ENCODE data around the gene DHX30.
"Not testable (repeated sequence)": the region's sequence is repeated elsewhere in the genome, so short reads cannot be mapped to it uniquely, and the experiment has no call there.

The DHX30 gene

DNA sequence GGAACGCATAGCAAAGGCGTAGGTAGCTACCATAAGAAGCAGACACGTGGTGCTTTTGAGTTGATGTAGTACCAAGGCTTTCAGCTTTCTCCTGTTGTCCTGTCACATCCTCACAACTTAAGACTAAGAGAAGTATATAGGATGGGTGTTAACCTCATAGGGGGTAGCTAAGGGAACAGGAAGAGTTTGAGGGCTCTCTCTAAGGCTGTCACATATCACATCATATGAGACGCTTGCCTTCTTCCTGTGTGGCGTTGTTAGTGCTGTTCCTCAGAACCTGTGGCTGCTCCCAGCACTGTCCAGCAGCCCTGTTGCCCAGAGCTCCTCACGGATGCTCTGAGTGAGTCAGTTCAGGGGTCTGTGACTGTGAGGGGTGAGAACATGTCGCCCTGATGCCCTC lies 14.7 kb downstream of the DHX30 start:
- no peak for FAIRE-seq

DNA sequence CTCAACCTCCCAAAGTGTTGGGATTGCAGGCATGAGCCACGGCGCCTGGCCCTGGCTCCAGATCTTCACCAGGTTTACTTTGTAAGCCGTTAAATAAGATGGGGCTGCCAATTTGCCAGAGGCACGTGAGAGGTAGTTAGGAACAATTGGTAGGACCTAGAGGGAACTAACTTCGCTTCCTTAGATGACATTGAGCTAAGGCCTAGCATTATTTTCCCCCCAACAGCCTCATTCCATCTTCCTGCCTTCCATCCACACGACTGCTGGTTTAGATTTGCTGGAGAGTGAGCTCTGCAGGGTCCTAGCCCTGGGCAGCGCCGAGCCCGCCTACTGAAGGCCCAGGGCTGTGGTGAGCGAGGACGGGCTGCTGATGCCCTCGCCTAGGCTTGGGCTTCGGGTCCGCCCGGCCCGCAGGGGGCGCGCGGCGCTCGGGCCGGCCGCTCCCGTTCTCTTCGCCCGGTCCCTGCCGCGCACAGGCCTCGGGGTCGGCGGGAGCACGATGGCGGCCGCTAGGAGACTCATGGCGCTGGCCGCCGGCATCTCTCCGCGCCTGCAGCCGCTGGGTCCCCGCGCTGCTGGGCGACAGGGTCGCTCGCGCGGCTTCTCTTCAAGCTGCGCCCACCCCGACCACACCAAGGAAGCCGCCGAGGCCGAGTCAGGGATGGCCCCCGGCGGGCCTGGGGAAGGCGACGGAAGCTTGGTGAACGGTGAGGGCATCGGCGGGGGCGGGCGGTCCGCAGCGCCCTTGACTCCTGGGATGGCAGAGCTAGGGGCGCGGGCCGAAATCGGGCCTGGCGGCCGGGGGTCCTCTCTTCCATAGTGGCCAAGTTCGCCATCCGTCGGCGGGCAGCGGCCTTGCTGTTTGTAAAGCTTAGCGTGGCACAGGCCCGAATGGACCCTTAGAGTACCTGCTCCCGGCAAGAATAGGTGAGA lies 21.9 kb downstream of the DHX30 start:
- FAIRE-seq = no peak

DNA sequence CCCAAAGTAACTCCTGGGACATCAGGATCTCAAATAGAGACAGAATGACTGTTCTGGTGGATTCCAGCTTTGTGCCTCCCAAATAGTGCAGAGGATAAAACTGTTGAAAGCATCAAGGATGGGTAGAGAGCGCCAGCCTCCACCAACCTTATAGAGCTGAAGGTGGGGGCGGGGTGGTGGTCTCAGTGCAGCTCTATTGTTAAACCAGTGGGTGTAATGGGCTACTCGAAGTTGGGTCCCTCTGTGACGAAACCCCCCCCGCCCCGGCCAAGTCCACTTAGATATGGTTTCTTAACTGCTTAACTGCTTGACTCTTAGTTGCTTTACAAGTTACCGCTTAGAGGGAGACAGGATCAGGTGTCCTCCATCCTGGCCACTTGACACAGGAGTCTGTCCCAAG lies 22.7 kb downstream of the DHX30 start:
- no peak for FAIRE-seq

DNA sequence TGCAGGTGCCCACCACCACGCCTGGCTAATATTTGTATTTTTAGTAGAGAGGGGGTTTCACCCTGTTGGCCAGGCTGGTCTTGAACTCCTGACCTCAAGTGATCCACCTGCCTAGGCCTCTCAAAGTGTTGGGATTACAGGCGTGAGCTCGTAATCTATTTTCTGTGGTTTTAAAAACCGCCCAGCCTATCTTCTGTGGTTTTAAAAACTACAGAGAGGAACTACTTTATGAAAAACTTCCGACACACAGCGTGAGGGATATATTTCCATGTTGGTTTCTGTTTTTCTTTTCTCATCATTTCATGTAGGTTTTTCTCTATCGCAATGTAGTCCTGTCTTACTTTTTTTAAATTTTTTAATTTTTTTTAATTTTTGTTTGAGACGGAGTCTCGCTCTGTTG lies 26.5 kb downstream of the DHX30 start:
- FAIRE-seq = not testable (repeated sequence)

DNA sequence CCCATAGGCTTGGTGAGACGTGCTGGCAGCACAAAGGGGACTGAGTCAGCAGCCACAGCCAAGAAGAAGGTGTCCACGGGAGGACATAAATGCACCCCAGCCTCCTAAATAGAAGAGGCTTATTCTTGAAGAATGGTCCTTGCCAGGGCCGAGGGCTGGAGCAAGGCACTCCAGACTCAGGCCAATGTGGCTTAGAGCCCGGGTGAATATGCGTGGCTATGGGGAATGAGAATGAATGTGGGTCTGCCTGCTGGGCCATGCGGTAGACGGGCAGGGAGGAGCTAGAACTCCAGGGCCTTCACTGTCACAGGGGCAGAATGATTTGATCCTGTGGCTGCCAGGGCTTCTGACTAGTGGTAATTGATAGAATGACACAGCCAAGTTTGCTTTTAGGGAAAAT lies 34.0 kb downstream of the DHX30 start:
- no peak for FAIRE-seq

DNA sequence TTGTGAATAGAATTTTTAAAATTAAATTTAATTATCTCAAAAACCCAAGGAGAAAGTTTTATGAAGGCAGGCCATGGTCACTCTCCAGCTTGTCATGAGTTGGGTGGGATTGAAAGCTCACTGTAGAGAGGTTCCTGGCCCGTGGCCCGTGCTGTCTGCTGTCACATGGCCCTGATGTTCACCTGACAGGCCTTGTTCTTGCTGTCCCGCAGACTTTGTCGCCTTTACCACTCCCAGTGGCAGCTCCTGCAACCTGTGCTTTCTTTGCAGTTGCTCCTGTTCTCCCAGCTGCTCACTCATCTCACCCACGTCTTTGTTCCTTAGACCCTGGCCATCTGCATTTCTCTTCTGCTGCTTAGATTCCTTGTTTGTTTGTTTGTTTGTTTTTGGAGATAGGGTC lies 35.6 kb downstream of the DHX30 start:
- no peak for FAIRE-seq

DNA sequence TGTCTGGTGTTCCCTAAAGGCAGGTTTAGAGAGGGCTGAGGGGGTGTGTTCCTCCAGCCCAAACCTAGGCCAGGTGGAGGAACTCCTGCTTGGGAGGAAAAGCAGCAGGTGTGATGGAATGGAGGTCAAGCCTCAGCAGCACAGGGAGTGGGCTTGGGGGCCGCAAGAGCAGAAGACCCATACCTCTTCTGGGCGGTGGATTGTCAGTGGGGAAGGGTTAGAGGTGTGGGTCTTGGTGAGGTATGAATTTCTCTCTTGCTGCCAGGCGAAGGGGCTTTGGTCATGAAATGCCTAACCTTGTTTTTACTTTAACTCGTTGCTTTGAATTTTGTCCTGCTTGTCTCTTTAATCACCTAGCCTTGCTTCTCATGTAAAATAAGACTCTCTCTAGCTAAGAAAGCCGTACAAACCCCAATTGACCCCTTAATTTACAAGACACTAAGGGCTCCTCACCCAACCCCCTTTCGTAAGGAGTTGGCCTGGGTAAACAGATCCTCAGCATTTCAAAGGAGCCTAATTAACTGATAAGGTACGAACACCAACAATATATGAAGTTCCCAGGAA lies 38.9 kb downstream of the DHX30 start:
- FAIRE-seq = no peak

DNA sequence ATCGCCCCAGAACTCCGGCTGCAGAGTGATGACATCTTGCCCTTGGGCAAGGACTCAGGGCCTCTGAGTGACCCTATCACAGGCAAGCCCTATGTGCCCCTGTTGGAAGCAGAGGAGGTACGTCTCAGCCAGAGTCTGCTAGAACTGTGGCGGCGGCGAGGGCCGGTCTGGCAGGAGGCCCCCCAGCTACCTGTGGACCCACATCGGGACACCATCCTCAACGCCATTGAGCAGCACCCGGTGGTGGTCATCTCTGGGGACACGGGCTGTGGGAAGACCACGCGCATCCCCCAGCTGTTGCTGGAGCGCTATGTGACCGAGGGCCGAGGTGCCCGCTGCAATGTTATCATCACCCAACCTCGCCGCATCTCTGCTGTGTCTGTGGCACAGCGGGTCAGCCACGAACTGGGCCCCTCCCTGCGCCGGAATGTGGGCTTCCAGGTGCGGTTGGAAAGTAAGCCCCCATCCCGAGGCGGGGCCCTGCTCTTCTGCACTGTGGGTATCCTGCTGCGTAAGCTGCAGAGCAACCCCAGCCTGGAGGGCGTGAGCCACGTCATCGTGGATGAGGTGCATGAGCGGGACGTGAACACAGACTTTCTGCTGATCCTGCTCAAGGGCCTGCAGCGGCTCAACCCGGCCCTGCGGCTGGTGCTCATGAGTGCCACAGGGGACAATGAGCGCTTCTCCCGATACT lies 43.4 kb downstream of the DHX30 start:
- FAIRE-seq = no peak

DNA sequence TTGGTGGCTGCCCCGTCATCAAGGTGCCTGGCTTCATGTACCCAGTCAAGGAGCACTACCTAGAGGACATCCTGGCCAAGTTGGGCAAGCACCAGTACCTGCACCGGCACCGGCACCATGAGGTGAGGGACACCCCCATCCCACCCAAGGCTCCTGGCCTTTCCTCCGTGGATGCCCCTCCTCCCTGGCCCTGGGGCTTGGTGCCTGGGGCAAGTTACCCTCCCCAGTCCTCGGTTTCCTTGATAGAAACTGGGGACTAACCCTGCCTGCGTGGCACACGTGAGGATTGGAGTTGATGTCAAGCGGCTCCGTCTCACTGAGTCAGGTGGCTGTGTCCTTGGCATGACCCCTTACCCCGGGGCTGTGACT lies 43.9 kb downstream of the DHX30 start:
- no peak for FAIRE-seq

DNA sequence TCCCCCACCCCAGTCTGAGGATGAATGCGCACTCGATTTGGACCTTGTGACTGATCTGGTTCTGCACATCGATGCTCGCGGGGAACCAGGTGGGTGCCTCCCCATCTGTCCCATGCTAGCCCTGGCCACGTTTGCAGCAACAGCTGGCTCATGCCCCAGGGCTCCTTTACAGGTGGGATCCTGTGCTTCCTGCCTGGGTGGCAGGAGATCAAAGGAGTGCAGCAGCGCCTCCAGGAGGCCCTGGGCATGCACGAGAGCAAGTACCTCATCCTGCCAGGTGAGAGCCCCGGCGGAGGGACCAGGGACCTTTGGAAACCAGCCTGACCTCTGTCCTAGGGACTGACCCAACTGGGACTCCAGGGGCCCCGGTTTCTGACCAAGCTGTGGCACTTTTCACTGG lies 44.3 kb downstream of the DHX30 start:
- FAIRE-seq = no peak

DNA sequence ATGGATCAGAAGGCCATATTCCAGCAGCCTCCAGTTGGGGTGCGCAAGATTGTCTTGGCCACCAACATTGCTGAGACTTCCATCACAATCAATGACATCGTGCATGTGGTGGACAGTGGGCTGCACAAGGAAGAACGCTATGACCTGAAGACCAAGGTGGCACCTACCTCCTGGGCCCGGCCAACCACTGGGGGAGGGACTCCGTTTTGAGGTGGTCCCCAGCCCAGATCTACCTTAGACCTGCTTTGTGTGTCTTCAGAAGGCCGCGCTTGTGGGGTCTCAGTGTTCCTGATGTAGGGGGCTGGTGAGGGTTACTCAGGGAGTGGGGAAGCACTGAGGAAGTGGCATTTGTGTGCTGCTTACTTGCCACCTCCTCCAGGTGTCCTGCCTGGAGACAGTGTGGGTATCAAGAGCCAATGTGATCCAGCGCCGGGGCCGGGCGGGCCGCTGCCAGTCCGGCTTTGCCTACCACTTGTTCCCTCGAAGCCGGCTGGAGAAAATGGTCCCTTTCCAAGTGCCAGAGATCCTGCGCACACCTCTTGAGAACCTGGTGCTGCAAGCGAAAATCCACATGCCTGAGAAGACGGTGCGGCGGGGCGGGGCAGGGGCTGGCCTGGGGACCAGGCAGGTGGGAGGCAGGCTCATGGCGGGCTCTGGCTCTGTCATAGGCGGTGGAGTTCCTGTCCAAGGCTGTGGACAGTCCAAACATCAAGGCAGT lies 45.0 kb downstream of the DHX30 start:
- no peak for FAIRE-seq

DNA sequence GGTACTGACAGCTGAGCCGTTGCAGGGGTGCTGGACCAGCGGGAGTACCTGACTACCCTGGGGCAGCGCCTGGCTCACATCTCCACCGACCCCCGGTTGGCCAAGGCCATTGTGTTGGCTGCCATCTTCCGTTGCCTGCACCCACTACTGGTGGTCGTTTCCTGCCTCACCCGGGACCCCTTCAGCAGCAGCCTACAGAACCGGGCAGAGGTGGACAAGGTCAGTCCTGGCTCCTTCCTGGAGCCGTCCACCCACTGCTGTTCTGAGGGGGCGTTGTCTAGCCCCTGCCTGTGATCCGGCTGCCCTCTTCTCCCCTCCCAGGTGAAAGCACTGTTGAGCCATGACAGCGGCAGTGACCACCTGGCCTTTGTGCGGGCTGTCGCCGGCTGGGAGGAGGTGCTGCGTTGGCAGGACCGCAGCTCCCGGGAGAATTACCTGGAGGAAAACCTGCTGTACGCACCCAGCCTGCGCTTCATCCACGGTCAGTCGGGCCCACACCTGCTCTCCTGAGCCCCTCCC lies 45.7 kb downstream of the DHX30 start:
- no peak for FAIRE-seq

DNA sequence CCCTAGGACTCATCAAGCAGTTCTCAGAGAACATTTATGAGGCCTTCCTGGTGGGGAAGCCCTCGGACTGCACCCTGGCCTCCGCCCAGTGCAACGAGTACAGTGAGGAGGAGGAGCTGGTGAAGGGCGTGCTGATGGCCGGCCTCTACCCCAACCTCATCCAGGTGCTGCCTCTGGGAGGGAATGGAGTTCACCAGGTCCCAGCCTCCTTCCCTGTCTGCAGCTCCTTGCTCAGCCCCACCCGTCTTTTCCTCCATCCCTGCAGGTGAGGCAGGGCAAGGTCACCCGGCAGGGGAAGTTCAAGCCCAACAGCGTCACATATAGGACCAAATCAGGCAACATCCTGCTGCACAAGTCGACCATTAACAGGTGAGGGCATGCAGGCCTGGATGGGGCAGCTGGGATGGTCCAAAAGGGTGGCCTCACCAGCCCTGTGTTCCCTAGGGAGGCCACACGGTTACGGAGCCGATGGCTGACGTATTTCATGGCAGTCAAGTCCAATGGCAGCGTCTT lies 46.3 kb downstream of the DHX30 start:
- no peak for FAIRE-seq

DNA sequence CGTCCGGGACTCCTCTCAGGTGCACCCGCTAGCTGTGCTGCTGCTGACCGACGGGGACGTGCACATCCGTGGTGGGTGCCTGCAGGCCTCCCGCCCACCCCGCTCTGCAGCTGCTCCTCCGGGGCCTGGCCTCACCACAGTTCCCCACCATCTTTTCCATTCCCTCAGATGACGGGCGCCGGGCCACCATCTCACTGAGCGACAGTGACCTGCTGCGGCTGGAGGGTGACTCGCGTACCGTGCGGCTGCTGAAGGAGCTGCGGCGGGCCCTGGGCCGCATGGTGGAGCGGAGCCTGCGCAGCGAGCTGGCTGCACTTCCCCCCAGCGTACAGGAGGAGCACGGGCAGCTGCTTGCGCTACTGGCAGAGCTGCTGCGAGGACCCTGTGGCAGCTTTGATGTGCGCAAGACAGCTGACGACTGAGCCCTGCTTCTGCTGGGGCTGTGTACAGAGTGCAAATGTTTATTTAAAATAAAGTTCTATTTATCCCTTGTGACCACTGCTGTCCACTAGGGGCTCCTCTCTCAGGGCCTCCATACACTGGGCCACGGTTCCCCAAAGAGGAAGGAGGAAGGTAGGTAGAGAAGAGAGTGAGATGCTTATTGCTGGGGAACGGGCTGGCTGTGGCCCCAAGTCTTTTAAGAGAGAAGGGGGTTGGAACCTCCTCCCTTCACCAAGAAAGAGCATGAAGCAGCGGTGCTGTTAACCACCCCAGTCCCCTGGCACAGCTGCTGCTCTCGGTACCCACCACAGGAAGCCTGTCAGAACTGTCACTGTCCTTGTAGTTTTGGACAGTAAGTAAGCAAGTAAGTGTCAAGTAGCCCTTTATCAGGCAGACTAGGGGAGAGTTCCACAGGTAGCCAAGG lies 47.0 kb downstream of the DHX30 start:
- no peak for FAIRE-seq

DNA sequence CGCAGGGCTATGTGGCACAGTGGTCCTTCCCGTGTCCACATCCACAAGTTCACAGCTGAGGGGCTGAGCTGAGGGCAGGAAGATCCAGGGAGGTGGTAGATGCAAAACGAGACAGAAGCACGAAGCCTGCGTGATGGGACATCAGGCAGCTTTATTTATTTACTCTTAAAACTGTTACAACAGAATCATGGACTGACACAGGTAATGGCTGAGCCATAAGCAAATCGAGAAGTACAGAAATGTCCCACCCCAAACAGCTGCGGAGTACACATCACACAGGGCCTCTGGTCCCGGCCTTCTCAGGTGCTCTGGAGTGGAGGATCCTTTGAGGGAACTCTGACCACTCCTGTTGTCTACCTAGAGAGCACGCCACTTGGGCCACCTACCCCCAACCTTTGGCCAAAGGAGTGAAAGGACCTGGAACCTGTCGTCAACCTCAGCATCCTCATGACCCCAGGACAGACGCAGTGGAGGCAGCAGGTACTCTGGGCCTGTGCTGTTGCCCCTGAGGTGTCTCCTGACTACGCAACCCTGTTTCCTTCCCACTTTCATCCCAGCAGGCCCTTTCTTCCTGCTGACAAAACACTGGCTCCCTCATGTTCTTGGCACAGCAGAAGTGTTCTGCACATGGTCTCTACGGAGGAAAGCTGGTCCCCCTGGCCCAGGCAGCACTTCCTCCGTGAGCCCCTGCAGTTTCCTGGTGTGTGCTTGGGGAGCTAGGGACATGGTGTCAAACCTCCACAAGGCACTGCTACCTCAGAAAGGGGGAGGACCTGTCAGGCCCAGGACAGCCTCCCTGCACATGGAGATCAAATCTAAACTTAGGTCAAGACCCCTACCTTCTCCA lies 47.8 kb downstream of the DHX30 start:
- FAIRE-seq = no peak

DNA sequence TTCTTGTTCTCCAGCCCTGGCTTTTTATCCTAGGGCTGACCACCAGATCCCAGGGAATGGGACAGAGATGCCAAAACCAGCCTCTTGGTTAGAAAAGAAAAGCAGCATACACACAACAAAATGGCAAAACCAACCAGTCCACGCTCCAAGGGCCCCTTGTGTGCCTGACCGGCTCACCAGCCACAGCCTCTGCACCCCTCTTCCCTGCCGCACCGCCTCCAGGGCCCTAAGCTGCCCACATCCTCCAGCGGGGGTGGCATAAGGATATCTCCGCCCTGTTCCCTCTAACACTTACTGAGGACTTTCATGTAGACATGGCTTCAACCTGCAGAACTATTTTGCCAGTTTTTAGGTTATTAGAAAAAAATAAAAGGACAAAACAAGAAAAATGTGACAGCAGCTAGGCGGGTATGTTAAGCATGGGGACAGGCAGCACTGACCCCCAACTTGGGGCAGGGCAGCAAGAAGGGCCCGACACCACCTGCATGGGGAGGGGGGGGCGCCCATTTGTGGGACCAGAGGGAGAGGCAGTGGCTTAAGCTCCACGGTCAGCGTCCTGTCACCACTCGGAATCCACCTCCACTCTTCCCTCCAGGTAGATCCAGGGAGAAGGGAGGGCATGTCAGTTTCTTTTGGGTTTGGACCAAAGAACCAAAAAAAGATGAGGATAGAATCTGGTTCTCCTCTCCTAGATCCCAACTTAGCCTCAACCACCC lies 49.1 kb downstream of the DHX30 start:
- no peak for FAIRE-seq

DNA sequence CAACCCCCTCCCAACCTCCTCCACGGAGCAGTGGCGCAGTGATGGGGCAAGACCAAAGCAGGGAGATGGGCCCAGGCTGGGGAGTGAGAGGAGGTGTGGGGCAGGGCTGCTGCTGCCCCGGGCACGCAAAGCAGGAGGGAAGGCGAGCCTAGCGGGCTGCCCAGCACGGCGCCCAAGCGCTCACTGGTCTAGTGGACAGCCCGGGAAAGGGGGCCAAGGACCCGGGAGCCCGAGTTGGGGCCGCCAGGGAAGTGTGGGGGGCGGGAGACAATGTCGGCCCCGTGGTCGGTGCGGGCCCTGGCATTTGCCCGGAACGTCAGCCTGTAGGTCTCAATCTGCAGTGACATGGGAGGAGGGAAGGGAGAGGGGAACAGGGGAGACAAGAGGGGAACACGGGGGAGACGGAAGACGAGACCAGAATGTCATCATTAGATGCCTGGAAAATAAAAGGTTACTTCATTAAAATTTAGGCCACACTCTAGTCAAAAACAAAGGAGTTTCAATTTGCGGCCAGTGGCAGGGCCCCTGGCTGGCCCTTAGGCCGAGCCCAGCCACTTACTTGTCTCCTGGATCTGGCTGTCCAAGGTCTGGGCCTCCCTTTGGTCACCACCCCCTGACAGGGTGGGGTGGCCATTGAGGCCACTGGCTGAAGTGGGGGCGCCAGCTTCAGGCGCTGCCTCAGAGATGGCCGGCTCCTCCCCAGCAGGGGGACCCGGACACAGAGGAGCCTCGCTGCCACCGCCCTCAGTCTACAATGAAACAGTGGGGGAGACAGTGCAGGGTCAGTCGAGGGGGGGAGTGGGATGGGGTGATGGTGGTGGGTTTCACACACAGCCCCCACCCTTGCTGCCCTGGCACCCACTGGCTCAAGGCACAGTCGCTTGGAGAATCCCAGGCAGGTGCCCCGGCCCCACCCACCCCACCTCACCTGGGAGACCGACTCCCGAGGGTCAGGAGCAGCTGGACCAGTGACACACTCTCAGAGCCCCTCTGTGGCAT lies 50.0 kb downstream of the DHX30 start:
- no peak for FAIRE-seq

DNA sequence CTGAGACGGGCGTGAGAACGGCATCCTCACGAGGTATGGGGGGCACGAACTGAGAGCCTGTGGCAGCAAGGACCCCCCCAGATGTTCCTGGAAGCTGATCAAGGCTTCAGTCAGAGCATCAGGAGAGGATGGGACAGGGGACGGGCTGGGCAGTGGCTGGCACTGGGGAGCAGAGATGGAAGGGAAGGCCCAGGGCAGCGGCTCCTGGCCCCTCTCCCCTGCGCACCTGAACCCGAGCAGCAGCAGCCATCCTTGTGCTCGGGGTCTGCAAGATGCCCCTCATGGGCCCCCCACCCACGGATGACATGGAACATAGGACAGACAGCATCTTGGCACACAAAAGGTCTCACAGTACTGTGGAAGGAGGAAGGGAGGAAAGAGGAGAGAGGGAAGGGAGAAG lies 51.3 kb downstream of the DHX30 start:
- FAIRE-seq = no peak

All from endometrium (tissue), 2 donors.